Measurements from ENCODE around the gene REEP1. TPM values are rescaled to one million over a fixed set of nuclear protein-coding genes. Genes with fewer than 3 reads are reported as not detected.

The REEP1 gene
- total RNA-seq, 1 experiment from 2014 or later = 0.23 TPM

- Histone ChIP-seq H3K4me1 (ENCODE audit: control insufficient read depth, insufficient read depth, low read length) (no peaks in the 10 kb centered on the region), H3K9me3 (ENCODE audit: control insufficient read depth, insufficient read depth, low read depth, low read length) (no peaks in the 10 kb centered on the region), H3K36me3 (ENCODE audit: control insufficient read depth, insufficient read depth, low read length) (no peaks in the 10 kb centered on the region), H3K4me3 (ENCODE audit: low read depth in 2 of 2, low read length in 2 of 2) (no peak overlapping the region), H3K27me3 (ENCODE audit: control insufficient read depth, insufficient read depth, low read length) (peaks cover 21% of the 10 kb centered on the region), H3K27ac (ENCODE audit: low read length) (no peak overlapping the region)
- TF ChIP-seq POLR2AphosphoS5 (IDR thresholded peaks at IDR 0.05; ENCODE audit: low read depth, low read length) = no peak
- TF ChIP-seq SIN3A (IDR thresholded peaks at IDR 0.05; ENCODE audit: borderline replicate concordance, insufficient read depth, low read depth, low read length) = no peak
- TF ChIP-seq, protein P1, sequence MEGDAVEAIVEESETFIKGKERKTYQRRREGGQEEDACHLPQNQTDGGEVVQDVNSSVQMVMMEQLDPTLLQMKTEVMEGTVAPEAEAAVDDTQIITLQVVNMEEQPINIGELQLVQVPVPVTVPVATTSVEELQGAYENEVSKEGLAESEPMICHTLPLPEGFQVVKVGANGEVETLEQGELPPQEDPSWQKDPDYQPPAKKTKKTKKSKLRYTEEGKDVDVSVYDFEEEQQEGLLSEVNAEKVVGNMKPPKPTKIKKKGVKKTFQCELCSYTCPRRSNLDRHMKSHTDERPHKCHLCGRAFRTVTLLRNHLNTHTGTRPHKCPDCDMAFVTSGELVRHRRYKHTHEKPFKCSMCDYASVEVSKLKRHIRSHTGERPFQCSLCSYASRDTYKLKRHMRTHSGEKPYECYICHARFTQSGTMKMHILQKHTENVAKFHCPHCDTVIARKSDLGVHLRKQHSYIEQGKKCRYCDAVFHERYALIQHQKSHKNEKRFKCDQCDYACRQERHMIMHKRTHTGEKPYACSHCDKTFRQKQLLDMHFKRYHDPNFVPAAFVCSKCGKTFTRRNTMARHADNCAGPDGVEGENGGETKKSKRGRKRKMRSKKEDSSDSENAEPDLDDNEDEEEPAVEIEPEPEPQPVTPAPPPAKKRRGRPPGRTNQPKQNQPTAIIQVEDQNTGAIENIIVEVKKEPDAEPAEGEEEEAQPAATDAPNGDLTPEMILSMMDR (IDR thresholded peaks at IDR 0.05) = no peak
- no peak for TF ChIP-seq REST (IDR thresholded peaks at IDR 0.05; ENCODE audit: insufficient read depth in 1 of 2, low read depth in 2 of 2, low read length in 1 of 2)
- TF ChIP-seq TCF7L2 (IDR thresholded peaks at IDR 0.05; ENCODE audit: low read depth, low read length) = no peak
- in situ Hi-C loops (cut with HindIII; ENCODE audit: low pct_unique_long_range_greater_than_20kb, low sequenced_read_pairs) = no loop called here
- intact Hi-C loops (cut with micrococcal nuclease; ENCODE audit: unreplicated experiment) = no loop called here
- ATAC-seq (no peak), DNase-seq (ENCODE audit: low read depth, low spot score) (no peak)
- ChIA-PET CTCF (no interaction called here), POLR2A (no interaction called here)
- BruUV-seq (replicated peaks) = no TSS peak
Measured at GRCh38 chr2:86296947-86297346, 40.5 kb downstream of the REEP1 start.

GRCh38 chr2:86295066-86295465, 42.4 kb downstream of the REEP1 start:
- ChIA-PET CTCF (no interaction called here), POLR2A (no interaction called here)
- Histone ChIP-seq H3K36me3 (ENCODE audit: control insufficient read depth, insufficient read depth, low read length) (no peaks in the 10 kb centered on the region), H3K9me3 (ENCODE audit: control insufficient read depth, insufficient read depth, low read depth, low read length) (no peaks in the 10 kb centered on the region), H3K4me1 (ENCODE audit: control insufficient read depth, insufficient read depth, low read length) (no peaks in the 10 kb centered on the region), H3K4me3 (ENCODE audit: low read depth in 2 of 2, low read length in 2 of 2) (no peak overlapping the region), H3K27ac (ENCODE audit: low read length) (no peak overlapping the region), H3K27me3 (ENCODE audit: control insufficient read depth, insufficient read depth, low read length) (peaks cover 19% of the 10 kb centered on the region)
- DNase-seq (ENCODE audit: low read depth, low spot score) = no peak
- in situ Hi-C loops (cut with HindIII; ENCODE audit: low pct_unique_long_range_greater_than_20kb, low sequenced_read_pairs) = no loop called here
- TF ChIP-seq POLR2AphosphoS5 (IDR thresholded peaks at IDR 0.05; ENCODE audit: low read depth, low read length) (no peak), TCF7L2 (IDR thresholded peaks at IDR 0.05; ENCODE audit: low read depth, low read length) (no peak), REST (IDR thresholded peaks at IDR 0.05; ENCODE audit: insufficient read depth in 1 of 2, low read depth in 2 of 2, low read length in 1 of 2) (no peak), SIN3A (IDR thresholded peaks at IDR 0.05; ENCODE audit: borderline replicate concordance, insufficient read depth, low read depth, low read length) (no peak)
- TF ChIP-seq, protein P1 (IDR thresholded peaks at IDR 0.05) = no peak
- no peak for ATAC-seq
- intact Hi-C loops (cut with micrococcal nuclease; ENCODE audit: unreplicated experiment) = no loop called here
- BruUV-seq (replicated peaks) = no TSS peak

Measured in Panc1 (cell line).